MM.1S (cell line): Measurements from ENCODE around the gene EIF5.

ENCODE experiments used
- EZH2 ChIP-seq: fragments of 300-600 bp; sonication (generic); optimal IDR thresholded peaks from 2 replicates; pipeline ENCODE3; 2017; ENCODE audit warnings: low read depth, mild to moderate bottlenecking, antibody characterized with exemption, low read length, mixed read lengths
- TF ChIP-seq, protein P1 (sequence below): fragments of 300-600 bp; sonication (generic); IDR thresholded peaks from 2 replicates; pipeline ENCODE4 v1.5.1; 2016; ENCODE audit warnings: antibody characterized with exemption, low read length, mixed read lengths

DNA sequence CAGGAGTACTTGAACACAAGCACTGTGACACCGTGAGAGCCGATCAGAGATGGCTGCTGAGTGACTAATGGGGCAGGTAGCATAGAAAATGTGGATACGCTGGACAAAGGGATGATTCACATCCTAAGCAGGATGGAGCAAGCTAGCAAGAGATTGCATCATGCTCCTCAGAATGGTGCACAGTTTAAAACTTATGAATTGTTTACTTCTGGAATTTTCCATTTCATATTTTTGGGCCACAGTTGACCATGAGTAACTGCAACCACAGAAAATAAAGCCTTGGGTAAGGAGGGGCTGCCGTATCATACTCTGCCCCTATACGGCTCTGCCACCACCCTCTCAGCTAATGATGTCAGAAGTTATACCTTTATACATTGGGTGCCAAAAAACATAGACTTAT, 27.8 kb downstream of the EIF5 start:
- TF ChIP-seq, protein P1, sequence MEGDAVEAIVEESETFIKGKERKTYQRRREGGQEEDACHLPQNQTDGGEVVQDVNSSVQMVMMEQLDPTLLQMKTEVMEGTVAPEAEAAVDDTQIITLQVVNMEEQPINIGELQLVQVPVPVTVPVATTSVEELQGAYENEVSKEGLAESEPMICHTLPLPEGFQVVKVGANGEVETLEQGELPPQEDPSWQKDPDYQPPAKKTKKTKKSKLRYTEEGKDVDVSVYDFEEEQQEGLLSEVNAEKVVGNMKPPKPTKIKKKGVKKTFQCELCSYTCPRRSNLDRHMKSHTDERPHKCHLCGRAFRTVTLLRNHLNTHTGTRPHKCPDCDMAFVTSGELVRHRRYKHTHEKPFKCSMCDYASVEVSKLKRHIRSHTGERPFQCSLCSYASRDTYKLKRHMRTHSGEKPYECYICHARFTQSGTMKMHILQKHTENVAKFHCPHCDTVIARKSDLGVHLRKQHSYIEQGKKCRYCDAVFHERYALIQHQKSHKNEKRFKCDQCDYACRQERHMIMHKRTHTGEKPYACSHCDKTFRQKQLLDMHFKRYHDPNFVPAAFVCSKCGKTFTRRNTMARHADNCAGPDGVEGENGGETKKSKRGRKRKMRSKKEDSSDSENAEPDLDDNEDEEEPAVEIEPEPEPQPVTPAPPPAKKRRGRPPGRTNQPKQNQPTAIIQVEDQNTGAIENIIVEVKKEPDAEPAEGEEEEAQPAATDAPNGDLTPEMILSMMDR = no peak
- no peak for TF ChIP-seq EZH2
